Choroid plexus epithelial cell (primary cell): ENCODE data around the gene MRPL18.

Experiments used
- DNase-seq: peaks from one replicate; pipeline ENCODE4 v3.0.0-alpha.2; 2010; ENCODE audit warnings: low read depth
- H3K4me3 ChIP-seq: 2 replicates; pipeline ENCODE4 v1.5.1; 2011; ENCODE audit warnings: low read depth, mild to moderate bottlenecking, control low read depth, low read length, moderate library complexity
- TF ChIP-seq, protein P1 (sequence below): conservative IDR thresholded peaks from 2 replicates; pipeline ENCODE4 v1.5.1; 2011; ENCODE audit warnings: low read depth, mild to moderate bottlenecking, control low read depth, inconsistent platforms, low read length, moderate library complexity

MRPL18 gene

DNA sequence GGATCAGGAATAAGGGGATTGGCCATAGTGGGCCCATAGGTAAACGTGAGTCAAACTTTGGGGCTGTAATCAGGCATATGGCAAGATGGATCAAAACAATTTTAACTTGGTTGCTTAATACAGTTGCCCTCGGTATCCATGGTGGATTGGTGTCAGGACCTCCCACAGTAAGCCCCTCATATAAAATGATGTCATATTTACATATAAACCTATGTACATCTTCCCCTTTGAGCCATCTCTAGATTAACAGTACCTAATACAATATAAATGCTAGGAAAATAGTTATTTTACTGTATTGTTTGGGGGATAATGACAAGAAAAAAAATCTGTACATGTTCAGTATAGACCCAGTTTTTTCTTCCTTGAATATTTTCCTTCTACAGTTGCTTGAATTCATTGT lies 35.9 kb upstream of the MRPL18 start:
- TF ChIP-seq, protein P1, sequence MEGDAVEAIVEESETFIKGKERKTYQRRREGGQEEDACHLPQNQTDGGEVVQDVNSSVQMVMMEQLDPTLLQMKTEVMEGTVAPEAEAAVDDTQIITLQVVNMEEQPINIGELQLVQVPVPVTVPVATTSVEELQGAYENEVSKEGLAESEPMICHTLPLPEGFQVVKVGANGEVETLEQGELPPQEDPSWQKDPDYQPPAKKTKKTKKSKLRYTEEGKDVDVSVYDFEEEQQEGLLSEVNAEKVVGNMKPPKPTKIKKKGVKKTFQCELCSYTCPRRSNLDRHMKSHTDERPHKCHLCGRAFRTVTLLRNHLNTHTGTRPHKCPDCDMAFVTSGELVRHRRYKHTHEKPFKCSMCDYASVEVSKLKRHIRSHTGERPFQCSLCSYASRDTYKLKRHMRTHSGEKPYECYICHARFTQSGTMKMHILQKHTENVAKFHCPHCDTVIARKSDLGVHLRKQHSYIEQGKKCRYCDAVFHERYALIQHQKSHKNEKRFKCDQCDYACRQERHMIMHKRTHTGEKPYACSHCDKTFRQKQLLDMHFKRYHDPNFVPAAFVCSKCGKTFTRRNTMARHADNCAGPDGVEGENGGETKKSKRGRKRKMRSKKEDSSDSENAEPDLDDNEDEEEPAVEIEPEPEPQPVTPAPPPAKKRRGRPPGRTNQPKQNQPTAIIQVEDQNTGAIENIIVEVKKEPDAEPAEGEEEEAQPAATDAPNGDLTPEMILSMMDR, result no peak
- no peak for DNase-seq
- H3K4me3 ChIP-seq, result no peak overlapping the region

- TF ChIP-seq, protein P1, result no peak
- DNase-seq, result no peak
- no peak overlapping the region for H3K4me3 ChIP-seq
Measured at GRCh38 chr6:159754959-159755914, 35.0 kb upstream of the MRPL18 start.

GRCh38 chr6:159756508-159756907 lies 33.8 kb upstream of the MRPL18 start:
- H3K4me3 ChIP-seq, result no peak overlapping the region
- TF ChIP-seq, protein P1, result no peak
- DNase-seq, result no peak

- H3K4me3 ChIP-seq, result no peak overlapping the region
- DNase-seq, result peak; percentile 68
- TF ChIP-seq, protein P1, result peak; percentile 44
Measured at GRCh38 chr6:159758031-159759001, 32.0 kb upstream of the MRPL18 start.

DNA sequence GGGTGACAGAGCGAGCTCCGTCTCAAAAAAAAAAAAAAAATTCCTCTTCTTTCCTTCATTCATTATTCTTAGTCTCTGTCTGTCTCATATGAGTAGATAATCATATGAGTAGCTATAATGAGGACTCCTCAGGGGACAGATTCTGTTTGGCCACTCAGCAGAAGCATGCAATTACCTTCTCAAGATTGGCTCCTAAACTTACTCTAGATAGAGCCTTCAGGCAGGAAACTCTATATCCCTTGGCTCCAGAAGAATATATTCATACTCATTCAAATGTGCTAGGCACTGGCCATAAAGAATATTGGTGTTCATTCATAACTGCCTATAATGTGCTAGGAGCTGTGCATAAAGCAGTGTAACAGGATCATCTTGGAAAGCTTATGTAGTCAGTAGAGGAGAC lies 30.6 kb upstream of the MRPL18 start:
- TF ChIP-seq, protein P1, result no peak
- H3K4me3 ChIP-seq, result no peak overlapping the region
- no peak for DNase-seq

DNA sequence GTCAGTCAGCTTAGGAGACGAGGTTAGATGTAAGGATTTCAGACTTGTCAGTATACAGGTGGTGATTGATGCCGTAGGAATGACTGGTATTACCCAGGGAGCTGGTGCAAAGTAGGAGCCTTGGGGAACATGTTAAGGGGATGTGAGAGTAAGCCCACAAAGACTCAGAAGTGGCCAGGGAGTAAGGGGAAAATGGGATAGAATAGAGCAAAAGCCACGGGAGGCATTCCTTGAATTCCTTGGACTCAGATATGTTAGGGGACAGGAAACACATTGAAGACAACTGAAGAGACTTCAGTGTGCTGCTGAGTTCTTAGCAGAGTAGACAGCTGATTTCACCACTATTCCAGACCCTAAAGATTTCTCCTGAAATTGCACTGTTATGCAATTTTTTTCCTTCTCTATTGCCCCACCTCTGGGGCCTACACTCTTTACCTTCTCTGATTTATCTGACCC lies 29.6 kb upstream of the MRPL18 start:
- TF ChIP-seq, protein P1, result no peak
- H3K4me3 ChIP-seq, result no peak overlapping the region
- DNase-seq, result peak; percentile 66
